ENCODE results near the gene RMP24.

- TF ChIP-seq CTCF (IDR thresholded peaks at IDR 0.05) (no peak), POLR2A (IDR thresholded peaks at IDR 0.05) (no peak)
These were observed 29.8 kb upstream of the RMP24 start for GRCh38 chr18:35942661-35943060.
